Keratinocyte (primary cell): ENCODE results near the gene NTMT1. TPM values are rescaled to one million over a fixed set of nuclear protein-coding genes. Genes with fewer than 3 reads are reported as not detected.

Source experiments
- DNase-seq: peaks from one replicate; pipeline ENCODE4 v3.0.0-alpha.2; 2011; ENCODE audit warnings: low read depth, missing footprints, low spot score
- FAIRE-seq: peaks from 2 replicates; lab custom pipeline; 2011; peaks lifted over from hg19 to GRCh38; lab: Jason Lieb, UNC
- H2AFZ ChIP-seq: 2 replicates; pipeline ENCODE4 v1.6.0; 2012; ENCODE audit warnings: low read length, control low read depth, inconsistent platforms; ENCODE audit not compliant: control insufficient read depth
- H3K27ac ChIP-seq: 2 replicates; pipeline ENCODE4 v1.5.1; 2011; ENCODE audit warnings: low read length; ENCODE audit not compliant: control insufficient read depth, insufficient read depth
- H3K27me3 ChIP-seq: 3 replicates; pipeline ENCODE4 v1.6.0; 2011; ENCODE audit warnings: low read length; ENCODE audit not compliant: control insufficient read depth, insufficient read depth; ENCODE audit errors: extremely low read depth
- H3K36me3 ChIP-seq, 2 experiments: 2 replicates in 1 of 2; 3 replicates in 1 of 2; pipeline ENCODE4 v1.5.1; 2011; ENCODE audit warnings: low read length in 2 of 2, mild to moderate bottlenecking in 1 of 2; ENCODE audit not compliant: control insufficient read depth in 2 of 2, insufficient read depth in 2 of 2; ENCODE audit errors: extremely low read depth in 1 of 2
- H3K4me1 ChIP-seq: 3 replicates; pipeline ENCODE4 v1.5.1; 2011; ENCODE audit warnings: low read length; ENCODE audit not compliant: control insufficient read depth, insufficient read depth; ENCODE audit errors: extremely low read depth
- H3K4me2 ChIP-seq: 3 replicates; pipeline ENCODE4 v1.6.0; 2011; ENCODE audit warnings: low read depth, low read length; ENCODE audit not compliant: control insufficient read depth, insufficient read depth; ENCODE audit errors: extremely low read depth
- H3K4me3 ChIP-seq, 3 experiments: fragments of 200-600 bp in 1 of 3; sonication (generic) in 1 of 3; 2 replicates in 2 of 3; 3 replicates in 1 of 3; pipeline ENCODE4 v1.5.1; 2011 to 2016; ENCODE audit warnings: low read length in 3 of 3, mild to moderate bottlenecking in 3 of 3, control low read depth in 2 of 3, inconsistent platforms in 1 of 3, low read depth in 1 of 3, mixed read lengths in 1 of 3, mixed run types in 1 of 3, moderate library complexity in 1 of 3; ENCODE audit not compliant: control insufficient read depth in 2 of 3, insufficient read depth in 2 of 3; ENCODE audit errors: extremely low read depth in 1 of 3
- H3K79me2 ChIP-seq: 2 replicates; pipeline ENCODE4 v1.6.0; 2012; ENCODE audit warnings: low read length; ENCODE audit not compliant: control insufficient read depth, insufficient read depth
- H3K9ac ChIP-seq: 3 replicates; pipeline ENCODE4 v1.6.0; 2011; ENCODE audit warnings: low read length; ENCODE audit not compliant: control insufficient read depth, insufficient read depth; ENCODE audit errors: extremely low read depth
- H3K9me1 ChIP-seq: 3 replicates; pipeline ENCODE4 v1.6.0; 2011; ENCODE audit warnings: low read length; ENCODE audit not compliant: control insufficient read depth, insufficient read depth; ENCODE audit errors: extremely low read depth
- H3K9me3 ChIP-seq: 2 replicates; pipeline ENCODE4 v1.5.1; 2012; ENCODE audit warnings: low read depth, low read length; ENCODE audit not compliant: control insufficient read depth
- H4K20me1 ChIP-seq: 3 replicates; pipeline ENCODE4 v1.6.0; 2011; ENCODE audit warnings: low read length; ENCODE audit not compliant: control insufficient read depth, insufficient read depth; ENCODE audit errors: extremely low read depth
- EZH2 ChIP-seq: IDR thresholded peaks from one replicate; pipeline ENCODE4 v1.6.1; 2012; ENCODE audit warnings: inconsistent platforms, mild to moderate bottlenecking, low read length, moderate library complexity
- dilution Hi-C: fragments of 300-500 bp; cut with MboI; formaldehyde crosslinking; loops from one replicate; pipeline ENCODE4 v1.7.0; 2020; ENCODE audit warnings: low sequenced_read_pairs; ENCODE audit not compliant: extremely low pct_ligation_motif_present
- polyA plus RNA-seq, 5 experiments: library from polyadenylated mRNA; depleted of rRNA in 3 of 5; stranded (reverse) in 3 of 5; stranded (forward) in 1 of 5; unstranded in 1 of 5; fragments of >200 nt; gene quantifications; 1 replicate in 1 of 5; 2 replicates in 3 of 5; 3 replicates in 1 of 5; pipeline versions ENCODE4 v1.2.1 to v1.2.3, GENCODE V29; 2011 to 2012; ENCODE audit warnings: missing spikeins in 2 of 5, low read depth in 1 of 5, low replicate concordance in 1 of 5
- TF ChIP-seq, protein P1 (sequence below), 3 experiments: IDR thresholded peaks in 1 of 3; conservative IDR thresholded peaks in 1 of 3; optimal IDR thresholded peaks in 1 of 3; 2 replicates in 2 of 3; 3 replicates in 1 of 3; pipeline versions ENCODE3 to v1.5.1; 2011; ENCODE audit warnings: low read length in 3 of 3, mild to moderate bottlenecking in 3 of 3, moderate library complexity in 2 of 3, control low read depth in 1 of 3, inconsistent platforms in 1 of 3; ENCODE audit not compliant: insufficient read depth in 2 of 3; ENCODE audit errors: extremely low read depth in 1 of 3

Gene NTMT1
- polyA plus RNA-seq, 1 donor (not counting 4 experiments of a cell fraction or from before 2014, with no cell fraction given), result 50.2 TPM

GRCh38 chr9:129641750-129642585, 16.0 kb downstream of the NTMT1 start, which contains the start of gene ASB6:
Gene ASB6 (minus strand): TSS chr9:129642151. CDS start chr9:129641999, 152 bp downstream.
- TF ChIP-seq, protein P1, sequence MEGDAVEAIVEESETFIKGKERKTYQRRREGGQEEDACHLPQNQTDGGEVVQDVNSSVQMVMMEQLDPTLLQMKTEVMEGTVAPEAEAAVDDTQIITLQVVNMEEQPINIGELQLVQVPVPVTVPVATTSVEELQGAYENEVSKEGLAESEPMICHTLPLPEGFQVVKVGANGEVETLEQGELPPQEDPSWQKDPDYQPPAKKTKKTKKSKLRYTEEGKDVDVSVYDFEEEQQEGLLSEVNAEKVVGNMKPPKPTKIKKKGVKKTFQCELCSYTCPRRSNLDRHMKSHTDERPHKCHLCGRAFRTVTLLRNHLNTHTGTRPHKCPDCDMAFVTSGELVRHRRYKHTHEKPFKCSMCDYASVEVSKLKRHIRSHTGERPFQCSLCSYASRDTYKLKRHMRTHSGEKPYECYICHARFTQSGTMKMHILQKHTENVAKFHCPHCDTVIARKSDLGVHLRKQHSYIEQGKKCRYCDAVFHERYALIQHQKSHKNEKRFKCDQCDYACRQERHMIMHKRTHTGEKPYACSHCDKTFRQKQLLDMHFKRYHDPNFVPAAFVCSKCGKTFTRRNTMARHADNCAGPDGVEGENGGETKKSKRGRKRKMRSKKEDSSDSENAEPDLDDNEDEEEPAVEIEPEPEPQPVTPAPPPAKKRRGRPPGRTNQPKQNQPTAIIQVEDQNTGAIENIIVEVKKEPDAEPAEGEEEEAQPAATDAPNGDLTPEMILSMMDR (optimal IDR thresholded peaks at IDR 0.05 in 1 of 3, IDR thresholded peaks at IDR 0.05 in 1 of 3, conservative IDR thresholded peaks at IDR 0.05 in 1 of 3; ENCODE audit: extremely low read depth in 1 of 3, insufficient read depth in 2 of 3, low read length in 3 of 3), result peak in 2 of 3 experiments; percentile 92 to 96
- no peak for TF ChIP-seq EZH2
- peak within 1 kb of the TSS; percentile 80 for H2AFZ ChIP-seq
- peak within 1 kb of the TSS; percentile 100 for H3K4me2 ChIP-seq
- FAIRE-seq, result no peak
- peak within 1 kb of the TSS; percentile 58 for H3K27ac ChIP-seq
- H3K4me1 ChIP-seq, result peaks cover 30% of the 10 kb centered on the region
- peak within 1 kb of the TSS; percentile 86 for H3K9ac ChIP-seq
- H3K27me3 ChIP-seq, result no peaks in the 10 kb centered on the region
- dilution Hi-C loops, result no loop called here
- H3K9me3 ChIP-seq, result no peaks in the 10 kb centered on the region
- peaks cover 24 to 29% of the 10 kb centered on the region in 2 experiments for H3K36me3 ChIP-seq
- DNase-seq, result peak; percentile 52
- H3K9me1 ChIP-seq, result no peaks in the 10 kb centered on the region
- H3K4me3 ChIP-seq, result peak within 1 kb of the TSS; percentile 89 to 94 (median 90)
- peaks cover 37% of the 10 kb centered on the region for H3K79me2 ChIP-seq
- H4K20me1 ChIP-seq, result peaks cover 14% of the 10 kb centered on the region

DNA sequence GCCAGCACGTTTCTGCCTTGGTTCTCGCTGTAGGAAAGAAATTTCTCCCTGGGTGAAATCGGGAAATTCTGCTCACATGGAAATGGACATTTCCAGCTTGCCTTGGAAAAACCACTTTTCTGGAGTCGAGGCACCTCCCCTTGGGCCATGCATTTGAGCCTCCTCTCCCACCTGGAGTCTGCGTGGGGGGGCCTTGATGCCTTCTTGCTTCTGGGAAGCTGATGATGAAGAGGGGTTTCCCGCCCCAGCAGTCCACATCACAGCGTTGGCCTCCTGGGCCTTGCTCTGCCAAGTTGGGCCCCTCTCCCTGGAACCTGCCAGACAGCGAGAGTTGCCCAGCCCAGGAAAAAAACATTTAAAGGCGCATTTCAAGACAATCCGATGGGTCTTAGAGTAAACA, 17.7 kb downstream of the NTMT1 start:
- H2AFZ ChIP-seq, result peak overlapping the region; percentile 6
- H4K20me1 ChIP-seq, result peaks cover 14% of the 10 kb centered on the region
- H3K36me3 ChIP-seq, result peaks cover 9 to 13% of the 10 kb centered on the region in 2 experiments
- no peaks in the 10 kb centered on the region for H3K9me3 ChIP-seq
- no peak overlapping the region for H3K4me3 ChIP-seq
- TF ChIP-seq EZH2, result no peak
- TF ChIP-seq, protein P1 (optimal IDR thresholded peaks at IDR 0.05 in 1 of 3, IDR thresholded peaks at IDR 0.05 in 1 of 3, conservative IDR thresholded peaks at IDR 0.05 in 1 of 3; ENCODE audit: extremely low read depth in 1 of 3, insufficient read depth in 2 of 3, low read length in 3 of 3), result no peak
- no peak overlapping the region for H3K4me2 ChIP-seq
- H3K27me3 ChIP-seq, result no peaks in the 10 kb centered on the region
- peaks cover 30% of the 10 kb centered on the region for H3K4me1 ChIP-seq
- dilution Hi-C loops, result no loop called here
- no peak for DNase-seq
- no peak overlapping the region for H3K27ac ChIP-seq
- no peak for FAIRE-seq
- peaks cover 28% of the 10 kb centered on the region for H3K79me2 ChIP-seq
- no peaks in the 10 kb centered on the region for H3K9me1 ChIP-seq
- no peak overlapping the region for H3K9ac ChIP-seq
